ENCODE data around the gene PLCXD3. TPM values are rescaled to one million over a fixed set of nuclear protein-coding genes. Genes with fewer than 3 reads are reported as not detected.

PLCXD3 gene
- total RNA-seq, 6 donors from 2014 or later: 1.0 to 2.9 (median 2.2) TPM

DNA sequence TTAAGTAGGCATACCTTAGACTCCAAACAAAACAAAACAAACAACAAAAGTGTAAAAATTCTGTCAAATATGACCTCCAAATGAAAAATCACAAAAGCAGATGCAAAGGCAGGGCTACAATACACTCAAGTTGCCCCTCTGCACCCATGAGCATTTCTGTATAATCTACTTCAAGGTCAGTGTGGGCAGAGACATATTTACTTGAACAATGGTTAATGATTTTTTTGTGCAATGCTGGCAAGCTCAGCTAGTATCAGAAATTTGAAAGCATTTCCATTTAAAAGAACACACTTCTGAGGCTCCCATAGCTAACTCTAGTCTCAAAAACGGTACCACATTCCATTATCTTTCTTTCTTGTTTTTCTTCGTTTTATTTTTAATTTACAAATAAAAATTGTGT, 57.9 kb downstream of the PLCXD3 start:
- no peaks in the 10 kb centered on the region for H3K4me1 ChIP-seq
- no peaks in the 10 kb centered on the region for H3K9me3 ChIP-seq
- 83 to 88% methylated on average over 2 of the region's 2 CpGs for WGBS, 2 donors
- no peaks in the 10 kb centered on the region for H3K36me3 ChIP-seq
- H3K27me3 ChIP-seq: no peaks in the 10 kb centered on the region
- H3K4me3 ChIP-seq: no peak overlapping the region
- ATAC-seq (ENCODE audit: low FRiP score in 2 of 2): no peak
- H3K27ac ChIP-seq: no peak overlapping the region
- TF ChIP-seq EP300 (IDR thresholded peaks at IDR 0.05) (no peak), POLR2A (IDR thresholded peaks at IDR 0.05) (no peak), POLR2AphosphoS5 (IDR thresholded peaks at IDR 0.05) (no peak)
- TF ChIP-seq, protein P1, sequence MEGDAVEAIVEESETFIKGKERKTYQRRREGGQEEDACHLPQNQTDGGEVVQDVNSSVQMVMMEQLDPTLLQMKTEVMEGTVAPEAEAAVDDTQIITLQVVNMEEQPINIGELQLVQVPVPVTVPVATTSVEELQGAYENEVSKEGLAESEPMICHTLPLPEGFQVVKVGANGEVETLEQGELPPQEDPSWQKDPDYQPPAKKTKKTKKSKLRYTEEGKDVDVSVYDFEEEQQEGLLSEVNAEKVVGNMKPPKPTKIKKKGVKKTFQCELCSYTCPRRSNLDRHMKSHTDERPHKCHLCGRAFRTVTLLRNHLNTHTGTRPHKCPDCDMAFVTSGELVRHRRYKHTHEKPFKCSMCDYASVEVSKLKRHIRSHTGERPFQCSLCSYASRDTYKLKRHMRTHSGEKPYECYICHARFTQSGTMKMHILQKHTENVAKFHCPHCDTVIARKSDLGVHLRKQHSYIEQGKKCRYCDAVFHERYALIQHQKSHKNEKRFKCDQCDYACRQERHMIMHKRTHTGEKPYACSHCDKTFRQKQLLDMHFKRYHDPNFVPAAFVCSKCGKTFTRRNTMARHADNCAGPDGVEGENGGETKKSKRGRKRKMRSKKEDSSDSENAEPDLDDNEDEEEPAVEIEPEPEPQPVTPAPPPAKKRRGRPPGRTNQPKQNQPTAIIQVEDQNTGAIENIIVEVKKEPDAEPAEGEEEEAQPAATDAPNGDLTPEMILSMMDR (IDR thresholded peaks at IDR 0.05): no peak
- no peak for DNase-seq

DNA sequence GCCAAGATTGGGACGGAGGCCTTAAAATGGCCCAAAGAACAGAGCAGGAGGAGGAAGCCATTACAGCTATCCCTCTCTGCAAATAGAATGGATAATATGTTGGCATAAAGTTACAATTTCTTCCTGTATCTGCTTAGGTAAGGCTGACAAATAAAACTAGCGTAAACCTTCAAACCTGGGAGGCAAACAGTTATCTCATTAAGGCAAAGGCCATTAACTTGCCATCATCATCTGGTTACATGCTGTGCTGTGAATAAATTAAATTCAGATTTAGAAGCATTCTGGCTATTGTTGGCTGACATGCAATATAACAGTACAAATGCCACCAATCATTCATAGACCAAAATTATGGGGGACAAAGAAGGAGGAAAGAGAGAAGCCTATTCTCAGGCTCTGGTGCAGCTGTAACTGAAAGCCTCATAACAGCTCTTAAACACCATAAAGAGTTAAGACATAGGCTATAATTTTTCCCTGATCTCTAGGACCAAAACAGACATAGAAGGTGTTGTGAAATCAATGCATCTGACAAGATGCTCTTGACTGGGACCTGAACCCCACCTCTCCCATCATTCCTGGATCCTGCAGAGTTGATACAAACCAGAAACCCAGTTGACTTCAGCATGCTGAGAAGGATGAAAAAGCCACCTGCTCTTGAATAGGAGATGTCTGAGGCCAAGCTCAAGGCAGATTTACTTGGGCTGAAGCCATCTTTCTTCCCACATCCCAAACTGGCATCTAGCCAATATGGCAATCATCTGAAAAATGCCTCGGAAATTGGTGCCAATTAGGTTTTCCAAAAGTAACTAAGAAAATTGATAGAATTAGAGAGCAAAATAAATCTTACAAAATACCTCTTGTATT, 62.5 kb downstream of the PLCXD3 start:
- DNase-seq (no peak), ATAC-seq (ENCODE audit: low FRiP score in 2 of 2) (no peak)
- no peaks in the 10 kb centered on the region for H3K9me3 ChIP-seq
- H3K27me3 ChIP-seq: no peaks in the 10 kb centered on the region
- no peaks in the 10 kb centered on the region for H3K4me1 ChIP-seq
- no peaks in the 10 kb centered on the region for H3K36me3 ChIP-seq
- no peak overlapping the region for H3K27ac ChIP-seq
- 78 to 84% methylated on average over 3 of the region's 3 CpGs for WGBS, 2 donors
- no peak for TF ChIP-seq POLR2AphosphoS5 (IDR thresholded peaks at IDR 0.05)
- TF ChIP-seq, protein P1 (IDR thresholded peaks at IDR 0.05): no peak
- TF ChIP-seq EP300 (IDR thresholded peaks at IDR 0.05): no peak
- TF ChIP-seq POLR2A (IDR thresholded peaks at IDR 0.05): no peak
- H3K4me3 ChIP-seq: no peak overlapping the region

DNA sequence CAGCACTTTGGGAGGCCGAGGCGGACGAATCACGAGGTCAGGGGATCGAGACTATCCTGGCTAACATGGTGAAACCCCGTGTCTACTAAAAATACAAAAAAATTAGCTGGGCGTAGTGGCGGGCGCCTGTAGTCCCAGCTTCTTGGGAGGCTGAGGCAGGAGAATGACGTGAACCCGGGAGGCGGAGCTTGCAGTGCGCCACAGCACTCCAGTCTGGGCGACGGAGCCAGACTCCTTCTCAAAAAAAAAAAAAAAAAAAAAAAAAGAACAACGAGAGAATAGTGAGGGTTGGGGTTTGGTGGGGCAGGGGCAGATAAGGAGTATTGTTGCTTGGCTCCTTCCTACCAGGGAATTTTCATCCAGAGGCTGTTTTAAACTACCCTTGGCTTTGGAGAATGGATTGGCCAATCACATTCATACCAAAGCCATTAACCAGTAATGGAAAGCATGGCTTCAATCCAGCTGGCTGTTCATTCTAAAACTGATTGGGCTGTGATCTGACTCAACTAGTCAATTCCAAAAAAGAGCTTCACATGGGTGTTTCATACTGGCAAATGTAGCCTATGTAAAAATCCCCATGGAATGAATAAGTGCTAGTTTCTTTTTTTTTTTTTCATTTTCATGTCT, 64.4 kb downstream of the PLCXD3 start:
- Histone ChIP-seq H3K27me3 (no peaks in the 10 kb centered on the region), H3K27ac (no peak overlapping the region), H3K4me1 (no peaks in the 10 kb centered on the region), H3K4me3 (no peak overlapping the region), H3K9me3 (no peaks in the 10 kb centered on the region), H3K36me3 (no peaks in the 10 kb centered on the region)
- ATAC-seq (ENCODE audit: low FRiP score in 2 of 2): no peak
- WGBS, 2 donors: 92 to 94% methylated on average over 16 of the region's 16 CpGs
- no peak for TF ChIP-seq POLR2AphosphoS5 (IDR thresholded peaks at IDR 0.05)
- TF ChIP-seq, protein P1 (IDR thresholded peaks at IDR 0.05): no peak
- TF ChIP-seq POLR2A (IDR thresholded peaks at IDR 0.05): no peak
- no peak for TF ChIP-seq EP300 (IDR thresholded peaks at IDR 0.05)
- peak in 1 of 2 donors; percentile 44 for DNase-seq

DNA sequence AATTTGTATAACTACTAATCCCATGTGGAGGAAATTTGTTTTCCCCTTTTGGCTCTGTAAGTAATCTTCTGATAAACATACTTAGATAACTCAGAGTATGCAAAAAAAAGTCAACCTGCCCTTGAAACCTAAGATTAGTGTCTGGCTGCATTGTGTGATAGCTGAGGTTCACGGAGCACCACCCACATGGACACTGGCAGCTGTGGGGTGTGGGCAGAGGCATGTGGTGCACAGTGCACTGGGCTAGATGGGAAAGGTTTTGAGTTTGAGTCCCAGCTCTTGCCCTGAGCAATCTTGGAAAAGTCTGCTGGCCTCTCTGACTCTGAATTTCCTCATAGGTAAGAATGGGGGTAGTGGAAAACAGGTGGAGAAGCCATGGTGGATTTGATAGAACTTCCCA, 75.1 kb downstream of the PLCXD3 start:
- no peak overlapping the region for H3K27ac ChIP-seq
- ATAC-seq (ENCODE audit: low FRiP score in 2 of 2) (no peak), DNase-seq (no peak)
- no peaks in the 10 kb centered on the region for H3K27me3 ChIP-seq
- no peak for TF ChIP-seq EP300 (IDR thresholded peaks at IDR 0.05)
- no peak for TF ChIP-seq POLR2A (IDR thresholded peaks at IDR 0.05)
- TF ChIP-seq, protein P1 (IDR thresholded peaks at IDR 0.05): no peak
- TF ChIP-seq POLR2AphosphoS5 (IDR thresholded peaks at IDR 0.05): no peak
- no peak overlapping the region for H3K4me3 ChIP-seq
- 76 to 90% methylated on average over 1 of the region's 1 CpG for WGBS, 2 donors
- no peaks in the 10 kb centered on the region for H3K36me3 ChIP-seq
- no peaks in the 10 kb centered on the region for H3K4me1 ChIP-seq
- H3K9me3 ChIP-seq: no peaks in the 10 kb centered on the region

Measured in upper lobe of left lung (tissue), 6 donors.